Uterus (tissue), 2 donors: Measurements from ENCODE around the gene ZC3H11A.

Experiments
- POLR2A ChIP-seq, 2 donors: fragments of 450-650 bp; IDR thresholded peaks; one replicate each; pipeline ENCODE4 v1.6.1; 2016; ENCODE audit warnings: antibody characterized with exemption in 2 of 2, mild to moderate bottlenecking in 1 of 2, moderate library complexity in 1 of 2
- TF ChIP-seq, protein P1 (sequence below), 4 experiments: fragments of 200-600 bp in 2 of 4; fragments of 450-650 bp in 2 of 4; sonication (generic) in 2 of 4; IDR thresholded peaks; one replicate each; pipeline ENCODE4 v1.5.1; 2016 to 2019; ENCODE audit warnings: antibody characterized with exemption in 4 of 4, mild to moderate bottlenecking in 2 of 4, moderate library complexity in 1 of 4

DNA sequence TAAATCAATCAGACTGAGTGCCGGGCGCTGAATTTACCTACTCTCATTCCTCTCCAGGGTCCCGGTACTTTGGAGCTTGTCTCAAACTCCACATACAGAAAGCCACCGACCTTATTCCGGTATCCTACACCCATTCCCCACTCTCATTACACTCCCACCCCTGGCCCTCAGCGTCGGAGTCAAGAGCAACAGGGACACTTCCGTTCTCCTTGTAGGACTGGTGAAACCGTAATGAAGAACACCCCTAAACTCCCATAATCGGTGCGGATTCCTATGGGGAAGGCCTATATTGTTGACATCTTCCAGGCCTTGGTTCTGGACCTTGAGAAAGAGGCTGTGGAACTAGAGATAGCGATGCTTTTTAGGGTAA lies 798 bp downstream of the ZC3H11A start:
- TF ChIP-seq, protein P1, sequence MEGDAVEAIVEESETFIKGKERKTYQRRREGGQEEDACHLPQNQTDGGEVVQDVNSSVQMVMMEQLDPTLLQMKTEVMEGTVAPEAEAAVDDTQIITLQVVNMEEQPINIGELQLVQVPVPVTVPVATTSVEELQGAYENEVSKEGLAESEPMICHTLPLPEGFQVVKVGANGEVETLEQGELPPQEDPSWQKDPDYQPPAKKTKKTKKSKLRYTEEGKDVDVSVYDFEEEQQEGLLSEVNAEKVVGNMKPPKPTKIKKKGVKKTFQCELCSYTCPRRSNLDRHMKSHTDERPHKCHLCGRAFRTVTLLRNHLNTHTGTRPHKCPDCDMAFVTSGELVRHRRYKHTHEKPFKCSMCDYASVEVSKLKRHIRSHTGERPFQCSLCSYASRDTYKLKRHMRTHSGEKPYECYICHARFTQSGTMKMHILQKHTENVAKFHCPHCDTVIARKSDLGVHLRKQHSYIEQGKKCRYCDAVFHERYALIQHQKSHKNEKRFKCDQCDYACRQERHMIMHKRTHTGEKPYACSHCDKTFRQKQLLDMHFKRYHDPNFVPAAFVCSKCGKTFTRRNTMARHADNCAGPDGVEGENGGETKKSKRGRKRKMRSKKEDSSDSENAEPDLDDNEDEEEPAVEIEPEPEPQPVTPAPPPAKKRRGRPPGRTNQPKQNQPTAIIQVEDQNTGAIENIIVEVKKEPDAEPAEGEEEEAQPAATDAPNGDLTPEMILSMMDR (IDR thresholded peaks at IDR 0.05) = no peak
- no peak for TF ChIP-seq POLR2A (IDR thresholded peaks at IDR 0.05)
